Spleen (tissue), 7 donors: Measurements from ENCODE around the gene TRIM60.

Experiments
- POLR2A ChIP-seq, 3 donors: fragments of 450-650 bp; IDR thresholded peaks; one replicate each; pipeline ENCODE4 v1.5.1; 2017; ENCODE audit warnings: antibody characterized with exemption in 3 of 3, mild to moderate bottlenecking in 1 of 3
- TF ChIP-seq, protein P1 (sequence below), 11 experiments: fragments of 200-600 bp in 7 of 11; fragments of 450-650 bp in 4 of 11; sonication (generic) in 4 of 11; IDR thresholded peaks in 8 of 11; conservative IDR thresholded peaks in 3 of 11; 1 replicate in 7 of 11; 2 replicates in 4 of 11; pipeline versions ENCODE4 v1.4.0 to v1.8.0; 2016 to 2021; ENCODE audit warnings: antibody characterized with exemption in 11 of 11, inconsistent platforms in 4 of 11, mild to moderate bottlenecking in 1 of 11
- donor health status: DM: no; HTN: no; CAD: no; lungs with moderate emphysema.
- donor health status: DM: no; HTN: no; CAD: no.
- donor health status: DM: no; HTN: no; CAD: no.

- TF ChIP-seq, protein P1, sequence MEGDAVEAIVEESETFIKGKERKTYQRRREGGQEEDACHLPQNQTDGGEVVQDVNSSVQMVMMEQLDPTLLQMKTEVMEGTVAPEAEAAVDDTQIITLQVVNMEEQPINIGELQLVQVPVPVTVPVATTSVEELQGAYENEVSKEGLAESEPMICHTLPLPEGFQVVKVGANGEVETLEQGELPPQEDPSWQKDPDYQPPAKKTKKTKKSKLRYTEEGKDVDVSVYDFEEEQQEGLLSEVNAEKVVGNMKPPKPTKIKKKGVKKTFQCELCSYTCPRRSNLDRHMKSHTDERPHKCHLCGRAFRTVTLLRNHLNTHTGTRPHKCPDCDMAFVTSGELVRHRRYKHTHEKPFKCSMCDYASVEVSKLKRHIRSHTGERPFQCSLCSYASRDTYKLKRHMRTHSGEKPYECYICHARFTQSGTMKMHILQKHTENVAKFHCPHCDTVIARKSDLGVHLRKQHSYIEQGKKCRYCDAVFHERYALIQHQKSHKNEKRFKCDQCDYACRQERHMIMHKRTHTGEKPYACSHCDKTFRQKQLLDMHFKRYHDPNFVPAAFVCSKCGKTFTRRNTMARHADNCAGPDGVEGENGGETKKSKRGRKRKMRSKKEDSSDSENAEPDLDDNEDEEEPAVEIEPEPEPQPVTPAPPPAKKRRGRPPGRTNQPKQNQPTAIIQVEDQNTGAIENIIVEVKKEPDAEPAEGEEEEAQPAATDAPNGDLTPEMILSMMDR (IDR thresholded peaks at IDR 0.05 in 8 of 11, conservative IDR thresholded peaks at IDR 0.05 in 3 of 11), result no peak
- TF ChIP-seq POLR2A (IDR thresholded peaks at IDR 0.05), result no peak
Observed at GRCh38 chr4:165070560-165070959, 38.8 kb downstream of the TRIM60 start.
